Thoracic aorta (tissue), 2 donors: ENCODE results near the gene VASN. TPM values are rescaled to one million over a fixed set of nuclear protein-coding genes. Genes with fewer than 3 reads are reported as not detected.

ENCODE experiments used
- ATAC-seq: fragments of 150-250 bp; one replicate; pipeline ENCODE4 v1.8.0; 2017; ENCODE audit warnings: low read depth; ENCODE audit not compliant: insufficient number of reproducible peaks, low FRiP score
- DNase-seq: peaks from one replicate; pipeline ENCODE4 v3.0.0-alpha.2; 2020; ENCODE audit warnings: low spot score
- H3K27ac ChIP-seq, 2 donors: fragments of 200-600 bp; sonication (generic); 1 replicate in 1 of 2; 2 replicates in 1 of 2; pipeline ENCODE4 v1.5.1; 2016; ENCODE audit warnings: mild to moderate bottlenecking in 2 of 2, moderate library complexity in 2 of 2
- H3K27me3 ChIP-seq: fragments of 200-600 bp; sonication (generic); replicated peaks from 2 replicates; pipeline ENCODE4 v1.6.0; 2016; ENCODE audit warnings: mild to moderate bottlenecking; ENCODE audit not compliant: insufficient read depth
- H3K36me3 ChIP-seq: fragments of 200-600 bp; sonication (generic); one replicate; pipeline ENCODE4 v1.5.1; 2016
- H3K4me1 ChIP-seq, 2 donors: fragments of 200-600 bp; sonication (generic); 1 replicate in 1 of 2; 2 replicates in 1 of 2; pipeline versions ENCODE4 v1.5.1 to v1.6.0; 2016; ENCODE audit warnings: low read depth in 2 of 2, mild to moderate bottlenecking in 1 of 2; ENCODE audit not compliant: control insufficient read depth in 1 of 2
- H3K4me3 ChIP-seq: fragments of 200-600 bp; sonication (generic); 2 replicates; pipeline ENCODE4 v1.5.1; 2016; ENCODE audit warnings: mild to moderate bottlenecking
- H3K9me3 ChIP-seq: fragments of 200-600 bp; sonication (generic); 2 replicates; pipeline ENCODE4 v1.5.1; 2016
- CTCF ChIP-seq: fragments of 200-600 bp; sonication (generic); IDR thresholded peaks from one replicate; pipeline ENCODE4 v1.5.1; 2019; ENCODE audit warnings: antibody characterized with exemption
- total RNA-seq, 2 donors: library from RNA; depleted of rRNA; stranded (reverse); fragments of >200 nt; gene quantifications; one replicate each; pipeline versions ENCODE4 v1.1.0 to v1.2.3, GENCODE V29; 2016

VASN gene
- total RNA-seq, 2 donors from 2014 or later: 197 to 217 TPM

- TF ChIP-seq CTCF: no peak
- Histone ChIP-seq H3K27ac (peak overlapping the region; percentile 90 to 99), H3K4me3 (peak overlapping the region; percentile 85), H3K4me1 (peaks cover 64 to 97% of the 10 kb centered on the region in 2 donors), H3K9me3 (no peaks in the 10 kb centered on the region), H3K36me3 (peaks cover 30% of the 10 kb centered on the region), H3K27me3 (no peaks in the 10 kb centered on the region)
- ATAC-seq (no peak), DNase-seq (no peak)
Observed at GRCh38 chr16:4378999-4379690, 7.5 kb downstream of the VASN start.

- ATAC-seq: peak; percentile 1
- DNase-seq: no peak
- Histone ChIP-seq H3K27ac (peak overlapping the region; percentile 94 to 99), H3K9me3 (no peaks in the 10 kb centered on the region), H3K27me3 (no peaks in the 10 kb centered on the region), H3K4me1 (peaks cover 59 to 97% of the 10 kb centered on the region in 2 donors), H3K4me3 (peak overlapping the region; percentile 45), H3K36me3 (peaks cover 30% of the 10 kb centered on the region)
- TF ChIP-seq CTCF: no peak
Observed at GRCh38 chr16:4380119-4381063, 8.7 kb downstream of the VASN start.

- TF ChIP-seq CTCF: peak; percentile 28
- peak overlapping the region; percentile 45 for H3K4me3 ChIP-seq
- H3K36me3 ChIP-seq: peaks cover 30% of the 10 kb centered on the region
- H3K4me1 ChIP-seq: peaks cover 67 to 99% of the 10 kb centered on the region in 2 donors
- peak overlapping the region; percentile 94 to 99 for H3K27ac ChIP-seq
- H3K9me3 ChIP-seq: no peaks in the 10 kb centered on the region
- no peaks in the 10 kb centered on the region for H3K27me3 ChIP-seq
- DNase-seq (no peak), ATAC-seq (no peak)
Observed at GRCh38 chr16:4381072-4381934, 9.7 kb downstream of the VASN start.

- no peaks in the 10 kb centered on the region for H3K27me3 ChIP-seq
- no peaks in the 10 kb centered on the region for H3K9me3 ChIP-seq
- H3K36me3 ChIP-seq: peaks cover 30% of the 10 kb centered on the region
- H3K27ac ChIP-seq: peak overlapping the region; percentile 94 to 99
- DNase-seq (no peak), ATAC-seq (no peak)
- H3K4me1 ChIP-seq: peaks cover 71 to 100% of the 10 kb centered on the region in 2 donors
- H3K4me3 ChIP-seq: no peak overlapping the region
- TF ChIP-seq CTCF: no peak
Observed at GRCh38 chr16:4381935-4382794, 10.5 kb downstream of the VASN start.
